Activated CD8-positive, alpha-beta memory T cell treated with anti-CD3 and anti-CD28 coated beads for 48 hours (primary cell): ENCODE data around the gene TAF7L.

ENCODE experiments used
- DNase-seq, 3 experiments: peaks; one replicate each; pipeline ENCODE4 v3.0.0-alpha.2; 2020; ENCODE audit warnings: low read depth in 2 of 3, low spot score in 2 of 3

Gene TAF7L

DNA sequence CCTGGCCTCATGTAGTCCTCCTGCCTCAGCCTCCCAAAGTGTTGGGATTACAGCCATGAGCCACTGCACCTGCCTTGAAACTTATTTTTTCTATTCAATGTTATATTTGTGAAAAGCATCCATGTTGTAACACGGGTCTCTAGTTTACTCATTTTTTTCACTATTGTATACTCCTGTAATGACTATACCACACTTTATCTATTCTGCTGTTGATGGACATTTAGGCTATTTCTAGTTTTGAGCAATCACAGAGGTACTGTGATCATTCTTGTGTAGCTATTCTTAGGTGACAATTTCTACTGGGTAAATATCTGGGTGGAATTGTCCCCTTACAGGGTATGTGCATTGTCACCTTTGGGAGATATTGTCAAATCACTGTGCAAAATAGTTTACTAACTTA lies 67.9 kb downstream of the TAF7L start:
- DNase-seq, result no peak

DNA sequence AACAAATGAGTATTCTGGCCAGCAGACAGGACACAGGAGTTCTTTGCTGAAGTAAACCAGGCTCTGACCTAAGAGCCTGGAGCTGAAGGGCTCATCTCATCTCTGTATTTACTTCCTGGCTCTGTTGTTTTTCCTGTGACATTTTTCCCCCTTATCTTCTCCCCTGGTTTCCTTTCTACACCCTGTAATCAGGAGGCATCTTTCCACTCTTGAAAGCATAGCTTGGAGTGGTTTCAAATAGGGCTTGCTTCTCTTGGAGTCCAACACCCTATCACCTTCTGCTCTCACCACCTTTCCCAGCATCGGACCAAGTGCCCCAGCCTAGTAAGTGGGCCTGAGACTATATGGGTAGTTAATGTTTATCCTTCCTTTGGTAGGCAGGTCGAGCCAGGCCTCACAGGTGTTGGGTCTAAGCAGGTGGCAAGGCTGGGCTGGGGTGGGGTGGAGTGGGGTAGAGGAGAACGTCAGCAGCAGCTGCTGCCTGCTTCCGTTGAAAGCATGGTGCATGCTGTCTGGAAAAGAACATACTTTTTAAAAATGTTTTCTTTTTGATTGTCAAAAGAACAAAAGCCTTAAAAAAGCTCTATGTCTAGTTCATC lies 70.4 kb downstream of the TAF7L start:
- DNase-seq, result no peak

DNA sequence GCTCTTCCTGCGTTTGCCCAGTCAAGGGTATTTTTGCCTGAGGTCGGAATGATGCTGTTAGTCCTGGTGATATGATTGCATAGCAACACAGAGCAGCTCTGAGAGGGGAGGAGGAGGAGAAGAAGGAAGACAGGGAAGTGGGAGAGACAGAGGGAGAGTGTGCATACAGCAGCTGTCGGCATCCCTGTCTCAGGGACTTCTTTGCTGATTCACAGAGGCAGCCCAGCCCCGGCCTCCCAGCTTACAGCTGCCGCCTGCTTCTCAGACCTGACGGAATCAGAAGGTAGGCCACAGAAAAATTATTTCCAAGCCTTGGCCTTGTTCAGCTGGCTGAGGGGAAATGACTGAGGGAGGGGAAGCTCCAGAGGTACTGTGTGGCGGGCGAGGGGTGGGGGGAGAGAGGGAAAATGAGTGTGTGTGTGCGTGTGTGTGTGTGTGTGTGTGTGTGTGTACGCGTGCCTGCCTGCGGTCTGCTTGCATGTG lies 71.2 kb downstream of the TAF7L start:
- no peak for DNase-seq

DNA sequence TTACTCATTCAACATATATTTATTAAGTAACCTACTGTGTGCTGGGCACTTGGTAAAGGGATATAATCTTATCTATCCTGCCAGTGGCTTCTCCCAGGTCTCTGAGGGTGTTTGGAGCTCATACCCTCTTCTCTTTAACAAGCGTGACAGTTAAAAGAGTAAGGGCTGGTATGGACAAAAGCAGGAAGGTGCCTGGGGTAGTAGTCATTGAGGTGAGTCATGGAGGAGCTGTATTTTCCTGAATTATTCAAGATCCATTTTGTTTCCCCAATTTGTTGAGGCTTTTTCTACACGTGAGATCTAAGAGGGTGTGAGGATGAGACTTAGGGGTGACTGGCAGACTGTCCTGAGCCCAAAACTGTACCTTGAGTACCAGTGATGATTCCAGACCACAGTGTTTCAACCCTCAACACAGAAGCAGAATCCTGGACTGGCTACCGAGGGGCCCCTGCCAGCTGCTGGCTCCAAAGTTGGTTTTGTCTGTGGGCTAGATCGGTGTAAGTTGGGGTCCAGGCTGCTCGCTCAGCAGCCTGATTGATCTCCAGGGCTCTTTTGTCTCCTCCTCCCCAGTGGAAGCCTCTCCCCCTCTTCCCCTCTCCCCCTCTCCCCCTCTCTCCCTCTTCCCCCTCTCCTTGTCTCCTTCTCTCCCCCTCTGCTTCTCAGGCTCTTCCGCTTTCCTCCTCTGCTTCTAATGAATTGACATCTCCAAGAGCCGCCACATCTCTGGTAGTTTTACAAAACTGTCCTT lies 71.8 kb downstream of the TAF7L start, which contains the start of gene DRP2:
DRP2 (plus strand) TSS at position 671 of the 748 bp plus-strand sequence. CDS start 11,862 bp downstream, outside the sequence.
- DNase-seq, result no peak
